ENCODE data around the gene SYNE3. TPM values are rescaled to one million over a fixed set of nuclear protein-coding genes. Genes with fewer than 3 reads are reported as not detected.

Gene SYNE3
- total and polyA plus RNA-seq, 10 of the 15 experiments (the other 5 are each of a cell fraction or from before 2014, with no cell fraction given) = 1.4 to 44.1 (median 13.4) TPM

GRCh38 chr14:95541346-95541745 is 24.9 kb upstream of the SYNE3 start:
- H4K20me1 ChIP-seq (ENCODE audit: control insufficient read depth, insufficient read depth) = no peaks in the 10 kb centered on the region
- BruUV-seq (replicated peaks) = no TSS peak
- no peak overlapping the region for H3K4me3 ChIP-seq
- H3K36me3 ChIP-seq (ENCODE audit: control insufficient read depth in 2 of 2, insufficient read depth in 2 of 2, low read length in 1 of 2) = peaks cover 0 to 4% of the 10 kb centered on the region in 2 experiments; a peak in 3 of 4 replicates
- TF ChIP-seq GABPA (IDR thresholded peaks at IDR 0.05; ENCODE audit: low read depth) = no peak
- TF ChIP-seq RFX5 (IDR thresholded peaks at IDR 0.05; ENCODE audit: low read depth, low read length) = no peak
- H3K9me3 ChIP-seq (replicated peaks; ENCODE audit: control insufficient read depth, insufficient read depth, low read length) = no peaks in the 10 kb centered on the region
- no peak overlapping the region for H3K27ac ChIP-seq (ENCODE audit: control insufficient read depth, insufficient read depth)
- ChIA-PET CTCF (interaction anchor here (1.1 to 12.1 kb wide), 8 partner anchors 11 to 142 kb away, joined by 3 to 118 read pairs (median 3); no protein-coding TSS in a partner anchor), SMC1A (ENCODE audit: uncharacterized antibody, unreplicated experiment) (interaction anchor here (0.9 to 3.2 kb wide), 7 partner anchors 11 to 174 kb away, joined by 3 to 7 read pairs (median 3); no protein-coding TSS in a partner anchor), POLR2A (interaction anchor here (0.6 kb wide), 1 partner anchor 327 kb away, joined by 3 read pairs; no protein-coding TSS in a partner anchor), RAD21 (ENCODE audit: unreplicated experiment) (interaction anchor here (1.1 kb wide), 1 partner anchor 99 kb away, joined by 3 read pairs; no protein-coding TSS in a partner anchor)
- FAIRE-seq (no peak), DNase-seq (ENCODE audit: low read depth, low spot score) (no peak), ATAC-seq (no peak)
- H3K4me1 ChIP-seq (ENCODE audit: control insufficient read depth, insufficient read depth, low read length) = peaks cover 2% of the 10 kb centered on the region; the same call in 1 of the 2 replicates
- no peak overlapping the region for H2AFZ ChIP-seq (ENCODE audit: control insufficient read depth, low read depth, low read length)
- peaks cover 52% of the 10 kb centered on the region for H3K79me2 ChIP-seq (ENCODE audit: control insufficient read depth, insufficient read depth, low read length)
- intact Hi-C loops (cut with micrococcal nuclease; ENCODE audit: unreplicated experiment) = no loop called here
- no peak overlapping the region for H3K4me2 ChIP-seq (ENCODE audit: control insufficient read depth, insufficient read depth)
- H3K9ac ChIP-seq (ENCODE audit: control insufficient read depth, insufficient read depth, low read length) = no peak overlapping the region
- H3K27me3 ChIP-seq (replicated peaks in 1 of 2; ENCODE audit: control insufficient read depth in 2 of 2, insufficient read depth in 2 of 2, low read length in 1 of 2) = no peaks in the 10 kb centered on the region
- in situ Hi-C loops (cut with MboI) = no loop called here
- WGBS (ENCODE audit: insufficient coverage, insufficient replicate concordance, low lambda C conversion rate, missing lambda C conversion rate) = 71% methylated on average over 4 of the region's 4 CpGs

- CTCF ChIA-PET = interaction anchor here (0.7 to 12.1 kb wide), 5 partner anchors 13 to 134 kb away, joined by 3 to 118 read pairs (median 3); no protein-coding TSS in a partner anchor
- intact Hi-C loops (cut with micrococcal nuclease; ENCODE audit: unreplicated experiment) = no loop called here
- TF ChIP-seq ZBTB33 (IDR thresholded peaks at IDR 0.05) = no peak
- TF ChIP-seq PRDM15 (CRISPR knock-in tag; IDR thresholded peaks at IDR 0.05) = no peak
- no peak for TF ChIP-seq ASH2L (IDR thresholded peaks at IDR 0.05; ENCODE audit: borderline replicate concordance, low read depth)
- TF ChIP-seq RAD51 (IDR thresholded peaks at IDR 0.05) = no peak
Observed at GRCh38 chr14:95540236-95540855, 23.9 kb upstream of the SYNE3 start.

More at GRCh38 chr14:95540236-95540855, 23.9 kb upstream of the SYNE3 start:
- Histone ChIP-seq H3K27ac (ENCODE audit: control insufficient read depth, insufficient read depth) (no peak overlapping the region), H2AFZ (ENCODE audit: control insufficient read depth, low read depth, low read length) (no peak overlapping the region), H3K4me1 (ENCODE audit: control insufficient read depth, insufficient read depth, low read length) (peaks cover 8% of the 10 kb centered on the region; the same call in 1 of the 2 replicates), H3K4me2 (ENCODE audit: control insufficient read depth, insufficient read depth) (peak overlapping the region; percentile 11), H3K79me2 (ENCODE audit: control insufficient read depth, insufficient read depth, low read length) (peaks cover 62% of the 10 kb centered on the region), H4K20me1 (ENCODE audit: control insufficient read depth, insufficient read depth) (0 out of 2 replicates have a peak, but pooled peaks cover 2% of the 10 kb centered on the region), H3K9me3 (replicated peaks; ENCODE audit: control insufficient read depth, insufficient read depth, low read length) (no peaks in the 10 kb centered on the region), H3K36me3 (ENCODE audit: control insufficient read depth in 2 of 2, insufficient read depth in 2 of 2, low read length in 1 of 2) (peaks cover 0 to 4% of the 10 kb centered on the region in 2 experiments; a peak in 3 of 4 replicates), H3K9ac (ENCODE audit: control insufficient read depth, insufficient read depth, low read length) (no peak overlapping the region), H3K4me3 (0 out of 2 replicates have a peak overlapping the region, but pooled peaks have one; percentile 0), H3K27me3 (replicated peaks in 1 of 2; ENCODE audit: control insufficient read depth in 2 of 2, insufficient read depth in 2 of 2, low read length in 1 of 2) (no peaks in the 10 kb centered on the region)
- in situ Hi-C loops (cut with MboI) = no loop called here
- no peak for DNase-seq (ENCODE audit: low read depth, low spot score)
- ChIA-PET SMC1A (ENCODE audit: uncharacterized antibody, unreplicated experiment) (interaction anchor here (0.9 to 3.2 kb wide), 6 partner anchors 12 to 175 kb away, joined by 3 to 7 read pairs (median 3); no protein-coding TSS in a partner anchor), RAD21 (ENCODE audit: unreplicated experiment) (no interaction called here), POLR2A (interaction anchor here (0.5 kb wide), 1 partner anchor 28 kb away, joined by 3 read pairs; no protein-coding TSS in a partner anchor)
- 93% methylated on average over 6 of the region's 6 CpGs for WGBS (ENCODE audit: insufficient coverage, insufficient replicate concordance, low lambda C conversion rate, missing lambda C conversion rate)
- no peak for FAIRE-seq
- no TSS peak for BruUV-seq (replicated peaks)
- no peak for ATAC-seq

All from GM12878 (cell line).